HepG2 (cell line): Measurements from ENCODE around the gene CX3CR1. TPM values are rescaled to one million over a fixed set of nuclear protein-coding genes. Genes with fewer than 3 reads are reported as not detected.

Source experiments
- CBX5 ChIP-seq: sonication (generic); formaldehyde crosslinking; IDR thresholded peaks from 2 replicates; pipeline ENCODE4 v1.4.0; 2020; ENCODE audit warnings: missing genetic modification reagents, borderline replicate concordance
- ETV5 ChIP-seq: IDR thresholded peaks from 2 replicates; pipeline ENCODE4 v1.6.1; 2018; ENCODE audit warnings: missing biosample characterization, missing genetic modification reagents, inconsistent platforms, borderline replicate concordance
- FOXC1 ChIP-seq: sonication (generic); formaldehyde crosslinking; IDR thresholded peaks from 2 replicates; pipeline ENCODE4 v1.8.0; 2022; ENCODE audit warnings: mild to moderate bottlenecking, missing genetic modification reagents, borderline replicate concordance
- FOXP4 ChIP-seq: sonication (generic); formaldehyde crosslinking; IDR thresholded peaks from 2 replicates; pipeline ENCODE4 v1.4.0; 2020; ENCODE audit warnings: missing genetic modification reagents
- GABPA ChIP-seq, 2 experiments: IDR thresholded peaks; 2 replicates each; pipeline ENCODE4 v1.6.1; 2011 to 2016; ENCODE audit warnings: low read depth in 2 of 2, low read length in 1 of 2, missing biosample characterization in 1 of 2, missing genetic modification characterization in 1 of 2
- HNRNPH1 ChIP-seq: fragments of 200-400 bp; formaldehyde crosslinking; optimal IDR thresholded peaks from 2 replicates; pipeline ENCODE3; 2017; ENCODE audit warnings: mild to moderate bottlenecking, low read depth, low read length
- IKZF1 ChIP-seq: fragments of 450-650 bp; IDR thresholded peaks from 2 replicates; pipeline ENCODE4 v1.7.1; 2016
- IRX3 ChIP-seq: sonication (generic); formaldehyde crosslinking; IDR thresholded peaks from 2 replicates; pipeline ENCODE4 v1.8.1; 2023; ENCODE audit warnings: mild to moderate bottlenecking, low read depth, missing genetic modification reagents, borderline replicate concordance
- JUND ChIP-seq: sonication (generic); formaldehyde crosslinking; IDR thresholded peaks from 2 replicates; pipeline ENCODE4 v1.8.0; 2022; ENCODE audit warnings: mild to moderate bottlenecking, missing genetic modification reagents
- KAT2B ChIP-seq: fragments of 150-350 bp; IDR thresholded peaks from 2 replicates; pipeline ENCODE4 v1.6.1; 2014; ENCODE audit warnings: low read depth, low read length, borderline replicate concordance
- MYC ChIP-seq: sonication (generic); formaldehyde crosslinking; IDR thresholded peaks from 2 replicates; pipeline ENCODE4 v1.9.0; 2021; ENCODE audit warnings: missing genetic modification reagents, borderline replicate concordance
- PHF8 ChIP-seq: sonication (generic); formaldehyde crosslinking; IDR thresholded peaks from 2 replicates; pipeline ENCODE4 v1.5.0; 2020; ENCODE audit warnings: missing genetic modification reagents
- SAP130 ChIP-seq: IDR thresholded peaks from 2 replicates; pipeline ENCODE4 v1.6.1; 2016; ENCODE audit warnings: low read depth
- TEF ChIP-seq: sonication (generic); formaldehyde crosslinking; IDR thresholded peaks from 2 replicates; pipeline ENCODE4 v1.5.0; 2020; ENCODE audit warnings: missing genetic modification reagents
- XBP1 ChIP-seq: sonication (generic); formaldehyde crosslinking; IDR thresholded peaks from 2 replicates; pipeline ENCODE4 v1.5.0; 2020; ENCODE audit warnings: missing genetic modification reagents
- ZC3H4 ChIP-seq: sonication (generic); formaldehyde crosslinking; IDR thresholded peaks from 2 replicates; pipeline ENCODE4 v1.4.0; 2020; ENCODE audit warnings: missing genetic modification reagents, borderline replicate concordance
- ZFX ChIP-seq: sonication (generic); formaldehyde crosslinking; IDR thresholded peaks from 2 replicates; pipeline ENCODE4 v1.4.0; 2020; ENCODE audit warnings: mild to moderate bottlenecking, low read depth, missing genetic modification reagents, moderate library complexity
- ZNF282 ChIP-seq: fragments of 450-650 bp; IDR thresholded peaks from 2 replicates; pipeline ENCODE4 v1.6.1; 2018; ENCODE audit not compliant: partially characterized antibody
- ZNF616 ChIP-seq: sonication (generic); formaldehyde crosslinking; IDR thresholded peaks from 2 replicates; pipeline ENCODE4 v1.5.0; 2020; ENCODE audit warnings: low read depth, mild to moderate bottlenecking, missing genetic modification reagents
- ZNF773 ChIP-seq: sonication (generic); formaldehyde crosslinking; IDR thresholded peaks from 2 replicates; pipeline ENCODE4 v1.4.0; 2020; ENCODE audit warnings: missing genetic modification reagents, borderline replicate concordance
- ZSCAN29 ChIP-seq: sonication (generic); formaldehyde crosslinking; conservative IDR thresholded peaks from 2 replicates; pipeline ENCODE4 v1.4.0; 2020; ENCODE audit warnings: mild to moderate bottlenecking, missing genetic modification reagents
- polyA plus RNA-seq, 8 experiments: library from polyadenylated mRNA; depleted of rRNA in 3 of 8; stranded (reverse) in 7 of 8; unstranded in 1 of 8; fragments of >200 nt; fragmentation: Illumina TruSeq in 4 of 8; extraction: Trizol in 4 of 8; gene quantifications; 2 replicates each; pipeline versions ENCODE4 v1.2.1 to v1.2.3, GENCODE V29; 2011 to 2016; ENCODE audit warnings: low read depth in 4 of 8, missing spikeins in 1 of 8, mixed read lengths in 1 of 8; ENCODE audit not compliant: insufficient read depth in 1 of 8
- total RNA-seq, 5 experiments: library from RNA; depleted of rRNA; stranded (reverse); fragments of >200 nt; fragmentation: Illumina TruSeq; extraction: Trizol; gene quantifications; 2 replicates each; pipeline ENCODE4 v1.2.3, GENCODE V29; 2016; ENCODE audit warnings: low read depth in 1 of 5
- TF ChIP-seq, protein P1 (sequence below): sonication (generic); formaldehyde crosslinking; IDR thresholded peaks from 2 replicates; pipeline ENCODE4 v1.5.0; 2020; ENCODE audit warnings: missing genetic modification reagents, mild to moderate bottlenecking, borderline replicate concordance
- TF ChIP-seq, protein P2 (sequence below): IDR thresholded peaks from 2 replicates; pipeline ENCODE4 v1.6.1; 2016; ENCODE audit warnings: low read depth, control low read depth
- TF ChIP-seq, protein P3 (sequence below): sonication (generic); formaldehyde crosslinking; IDR thresholded peaks from 2 replicates; pipeline ENCODE4 v1.4.0; 2020; ENCODE audit warnings: missing genetic modification reagents

CX3CR1 gene
- total and polyA plus RNA-seq, 2 of the 13 experiments (the other 11 are each of a cell fraction or from before 2014, with no cell fraction given), result not detected

DNA sequence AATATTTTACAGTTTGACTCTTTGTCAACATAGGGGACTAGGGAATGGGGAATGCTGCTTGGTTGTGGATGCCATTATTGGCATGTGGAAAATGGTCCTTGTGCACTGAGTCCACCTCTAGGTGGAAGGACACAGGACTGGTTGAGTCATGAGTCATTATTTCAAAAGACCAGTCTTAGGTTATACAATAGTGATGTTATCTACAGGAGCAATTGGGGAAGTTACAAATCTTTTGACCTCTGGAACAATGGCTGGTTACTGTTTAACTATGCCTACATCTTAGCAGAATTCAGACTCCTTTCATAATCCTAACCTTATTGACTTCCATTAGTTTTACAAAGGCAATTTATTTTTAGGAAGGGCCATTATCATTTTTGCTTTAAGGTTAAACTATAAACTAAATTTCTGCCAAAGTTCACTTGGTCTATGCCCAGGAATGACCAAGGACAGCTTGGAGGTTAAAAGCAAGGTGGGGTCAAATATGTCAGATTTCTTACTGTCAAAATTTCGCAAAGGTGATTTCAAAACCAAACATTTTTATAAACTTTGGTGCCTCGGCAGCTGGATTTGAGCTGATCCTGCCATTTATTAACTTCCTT, 37.8 kb upstream of the CX3CR1 start (continued):
- TF ChIP-seq TEF (CRISPR knock-in tag) (peak; percentile 98), MYC (CRISPR knock-in tag) (0 out of 2 replicates have a peak, but pooled peaks have one; percentile 40), JUND (CRISPR knock-in tag) (peak; percentile 97), ZFX (CRISPR knock-in tag) (no peak), HNRNPH1 (no peak), IKZF1 (no peak), XBP1 (CRISPR knock-in tag) (no peak), FOXC1 (CRISPR knock-in tag) (no peak), ZNF282 (no peak), ZNF773 (CRISPR knock-in tag) (no peak), PHF8 (peak; percentile 42; the same call in 1 of the 2 replicates), ETV5 (peak; percentile 81; the same call in 1 of the 2 replicates), ZNF616 (no peak), IRX3 (CRISPR knock-in tag) (no peak), ZSCAN29 (CRISPR knock-in tag) (no peak), SAP130 (CRISPR knock-in tag) (peak; percentile 72), FOXP4 (CRISPR knock-in tag) (peak; percentile 70), ZC3H4 (no peak), CBX5 (CRISPR knock-in tag) (peak; percentile 99), KAT2B (no peak), GABPA (IDR thresholded peaks at IDR 0.05; ENCODE audit: low read depth, low read length) (no peak), GABPA (CRISPR knock-in tag; IDR thresholded peaks at IDR 0.05; ENCODE audit: low read depth) (peak; percentile 50; the same call in 1 of the 2 replicates)
- TF ChIP-seq, protein P1, sequence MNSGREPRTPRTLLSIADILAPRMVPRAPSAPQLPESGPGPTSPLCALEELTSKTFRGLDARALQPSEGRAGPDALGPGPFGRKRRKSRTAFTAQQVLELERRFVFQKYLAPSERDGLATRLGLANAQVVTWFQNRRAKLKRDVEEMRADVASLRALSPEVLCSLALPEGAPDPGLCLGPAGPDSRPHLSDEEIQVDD, result no peak
- TF ChIP-seq, protein P2, sequence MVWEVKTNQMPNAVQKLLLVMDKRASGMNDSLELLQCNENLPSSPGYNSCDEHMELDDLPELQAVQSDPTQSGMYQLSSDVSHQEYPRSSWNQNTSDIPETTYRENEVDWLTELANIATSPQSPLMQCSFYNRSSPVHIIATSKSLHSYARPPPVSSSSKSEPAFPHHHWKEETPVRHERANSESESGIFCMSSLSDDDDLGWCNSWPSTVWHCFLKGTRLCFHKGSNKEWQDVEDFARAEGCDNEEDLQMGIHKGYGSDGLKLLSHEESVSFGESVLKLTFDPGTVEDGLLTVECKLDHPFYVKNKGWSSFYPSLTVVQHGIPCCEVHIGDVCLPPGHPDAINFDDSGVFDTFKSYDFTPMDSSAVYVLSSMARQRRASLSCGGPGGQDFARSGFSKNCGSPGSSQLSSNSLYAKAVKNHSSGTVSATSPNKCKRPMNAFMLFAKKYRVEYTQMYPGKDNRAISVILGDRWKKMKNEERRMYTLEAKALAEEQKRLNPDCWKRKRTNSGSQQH (CRISPR knock-in tag), result no peak
- TF ChIP-seq, protein P3, sequence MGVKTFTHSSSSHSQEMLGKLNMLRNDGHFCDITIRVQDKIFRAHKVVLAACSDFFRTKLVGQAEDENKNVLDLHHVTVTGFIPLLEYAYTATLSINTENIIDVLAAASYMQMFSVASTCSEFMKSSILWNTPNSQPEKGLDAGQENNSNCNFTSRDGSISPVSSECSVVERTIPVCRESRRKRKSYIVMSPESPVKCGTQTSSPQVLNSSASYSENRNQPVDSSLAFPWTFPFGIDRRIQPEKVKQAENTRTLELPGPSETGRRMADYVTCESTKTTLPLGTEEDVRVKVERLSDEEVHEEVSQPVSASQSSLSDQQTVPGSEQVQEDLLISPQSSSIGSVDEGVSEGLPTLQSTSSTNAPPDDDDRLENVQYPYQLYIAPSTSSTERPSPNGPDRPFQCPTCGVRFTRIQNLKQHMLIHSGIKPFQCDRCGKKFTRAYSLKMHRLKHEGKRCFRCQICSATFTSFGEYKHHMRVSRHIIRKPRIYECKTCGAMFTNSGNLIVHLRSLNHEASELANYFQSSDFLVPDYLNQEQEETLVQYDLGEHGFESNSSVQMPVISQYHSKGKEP (CRISPR knock-in tag), result no peak
